A673 (cell line): ENCODE results near the gene GOLGA6D.

Experiments used
- CTCF ChIP-seq: fragments of 300-800, 200-600 bp; sonication (generic); conservative IDR thresholded peaks from 2 replicates; pipeline ENCODE4 v1.5.1; 2017; ENCODE audit warnings: low read depth, mild to moderate bottlenecking, antibody characterized with exemption, low read length, moderate library complexity, mixed read lengths
- EZH2 ChIP-seq: fragments of 200-600 bp; sonication (generic); IDR thresholded peaks from 2 replicates; pipeline ENCODE4 v1.6.1; 2017; ENCODE audit warnings: borderline replicate concordance, low read depth, mild to moderate bottlenecking, mixed read lengths, antibody characterized with exemption, low read length; ENCODE audit not compliant: poor library complexity, severe bottlenecking

- TF ChIP-seq CTCF: no peak
- TF ChIP-seq EZH2: no peak
Observed at GRCh38 chr15:75234191-75234810, 48.3 kb upstream of the GOLGA6D start.
